ENCODE data around the gene MYH14.

MYH14 gene

GRCh38 chr19:50268501-50268900, 65.1 kb downstream of the MYH14 start:
- no peak for TF ChIP-seq POLR2A (IDR thresholded peaks at IDR 0.05; ENCODE audit: low read depth, low read length)
- DNase-seq (ENCODE audit: insufficient read length, low spot score) (no peak), FAIRE-seq (no peak)

GRCh38 chr19:50269653-50270052, 66.2 kb downstream of the MYH14 start:
- DNase-seq (ENCODE audit: insufficient read length, low spot score), result no peak
- no peak for FAIRE-seq

GRCh38 chr19:50272263-50272897, 69.0 kb downstream of the MYH14 start:
- TF ChIP-seq POLR2A (IDR thresholded peaks at IDR 0.05; ENCODE audit: low read depth, low read length), result no peak
- FAIRE-seq, result no peak
- DNase-seq (ENCODE audit: insufficient read length, low spot score), result no peak

More at GRCh38 chr19:50269653-50270052, 66.2 kb downstream of the MYH14 start:
- no peak for TF ChIP-seq POLR2A (IDR thresholded peaks at IDR 0.05; ENCODE audit: low read depth, low read length)

- DNase-seq (ENCODE audit: insufficient read length, low spot score) (no peak), FAIRE-seq (no peak)
- no peak for TF ChIP-seq POLR2A (IDR thresholded peaks at IDR 0.05; ENCODE audit: low read depth, low read length)
These were observed 70.4 kb downstream of the MYH14 start for GRCh38 chr19:50273821-50274220.

GRCh38 chr19:50275577-50276368, 72.4 kb downstream of the MYH14 start:
- no peak for DNase-seq (ENCODE audit: insufficient read length, low spot score)
- no peak for FAIRE-seq
- no peak for TF ChIP-seq POLR2A (IDR thresholded peaks at IDR 0.05; ENCODE audit: low read depth, low read length)

GRCh38 chr19:50276370-50277063, 73.1 kb downstream of the MYH14 start:
- no peak for FAIRE-seq
- TF ChIP-seq POLR2A (IDR thresholded peaks at IDR 0.05; ENCODE audit: low read depth, low read length), result no peak

GRCh38 chr19:50277966-50278580, 74.7 kb downstream of the MYH14 start:
- TF ChIP-seq POLR2A (IDR thresholded peaks at IDR 0.05; ENCODE audit: low read depth, low read length), result no peak
- DNase-seq (ENCODE audit: insufficient read length, low spot score) (no peak), FAIRE-seq (no peak)

More at GRCh38 chr19:50276370-50277063, 73.1 kb downstream of the MYH14 start:
- DNase-seq (ENCODE audit: insufficient read length, low spot score), result no peak

- DNase-seq (ENCODE audit: insufficient read length, low spot score) (no peak), FAIRE-seq (no peak)
- TF ChIP-seq POLR2A (IDR thresholded peaks at IDR 0.05; ENCODE audit: low read depth, low read length), result no peak
These were observed 76.7 kb downstream of the MYH14 start for GRCh38 chr19:50280074-50280473.

GRCh38 chr19:50280983-50281382, 77.6 kb downstream of the MYH14 start:
- no peak for FAIRE-seq
- no peak for DNase-seq (ENCODE audit: insufficient read length, low spot score)
- no peak for TF ChIP-seq POLR2A (IDR thresholded peaks at IDR 0.05; ENCODE audit: low read depth, low read length)

- FAIRE-seq (no peak), DNase-seq (ENCODE audit: insufficient read length, low spot score) (no peak)
- TF ChIP-seq POLR2A (IDR thresholded peaks at IDR 0.05; ENCODE audit: low read depth, low read length), result no peak
These were observed 78.1 kb downstream of the MYH14 start for GRCh38 chr19:50281491-50281890.

GRCh38 chr19:50285833-50286232, 82.4 kb downstream of the MYH14 start:
- no peak for TF ChIP-seq POLR2A (IDR thresholded peaks at IDR 0.05; ENCODE audit: low read depth, low read length)
- FAIRE-seq (no peak), DNase-seq (ENCODE audit: insufficient read length, low spot score) (no peak)

GRCh38 chr19:50286443-50286842, 83.0 kb downstream of the MYH14 start:
- FAIRE-seq (no peak), DNase-seq (ENCODE audit: insufficient read length, low spot score) (no peak)
- TF ChIP-seq POLR2A (IDR thresholded peaks at IDR 0.05; ENCODE audit: low read depth, low read length), result no peak

GRCh38 chr19:50287331-50287730, 83.9 kb downstream of the MYH14 start:
- no peak for TF ChIP-seq POLR2A (IDR thresholded peaks at IDR 0.05; ENCODE audit: low read depth, low read length)
- FAIRE-seq, result no peak

GRCh38 chr19:50288954-50289353, 85.5 kb downstream of the MYH14 start:
- FAIRE-seq, result no peak
- no peak for DNase-seq (ENCODE audit: insufficient read length, low spot score)
- TF ChIP-seq POLR2A (IDR thresholded peaks at IDR 0.05; ENCODE audit: low read depth, low read length), result no peak

More at GRCh38 chr19:50287331-50287730, 83.9 kb downstream of the MYH14 start:
- DNase-seq (ENCODE audit: insufficient read length, low spot score), result no peak
